Right lobe of liver (tissue), 6 donors: ENCODE measurements around the gene CXCR4. TPM values are rescaled to one million over a fixed set of nuclear protein-coding genes. Genes with fewer than 3 reads are reported as not detected.

Experiments used
- ATAC-seq, 4 donors: fragments of 200-7000 bp; cut with Tn5 transposase; one replicate each; pipeline ENCODE4 v1.9.1; 2020; ENCODE audit warnings: mild to moderate bottlenecking in 4 of 4, moderate library complexity in 4 of 4
- DNase-seq, 3 donors: peaks; one replicate each; pipeline ENCODE4 v3.0.0-alpha.2; 2020
- H3K27ac ChIP-seq, 3 donors: fragments of 200-600 bp; one replicate each; pipeline ENCODE4 v1.8.0; 2022
- H3K27me3 ChIP-seq, 2 donors: fragments of 200-600 bp; one replicate each; pipeline ENCODE4 v1.8.0; 2022
- H3K36me3 ChIP-seq, 4 donors: fragments of 200-600 bp; sonication (generic) in 1 of 4; one replicate each; pipeline versions ENCODE4 v1.5.1 to v1.8.0; 2017 to 2022; ENCODE audit warnings: control low read depth in 1 of 4
- H3K4me1 ChIP-seq, 4 donors: fragments of 200-600 bp; sonication (generic) in 1 of 4; one replicate each; pipeline versions ENCODE4 v1.5.1 to v1.8.0; 2017 to 2022; ENCODE audit warnings: control low read depth in 1 of 4
- H3K4me3 ChIP-seq, 3 donors: fragments of 200-600 bp; one replicate each; pipeline ENCODE4 v1.8.0; 2022
- H3K9me3 ChIP-seq, 4 donors: fragments of 200-600 bp; sonication (generic) in 1 of 4; one replicate each; pipeline versions ENCODE4 v1.5.1 to v1.8.0; 2017 to 2022; ENCODE audit warnings: control low read depth in 1 of 4
- POLR2A ChIP-seq: fragments of 450-650 bp; IDR thresholded peaks from one replicate; pipeline ENCODE4 v1.6.1; 2017; ENCODE audit warnings: antibody characterized with exemption, mild to moderate bottlenecking
- WGBS: methylation state at CpG from one replicate; pipeline ENCODE4 v1.1.6; 2018; ENCODE audit warnings: low coverage, low lambda C conversion rate; ENCODE audit not compliant: insufficient coverage; ENCODE audit errors: missing lambda C conversion rate; 5-methylcytosine and 5-hydroxymethylcytosine counted together
- intact Hi-C, 2 donors: fragments of 100-400 bp; cut with DNase I; formaldehyde crosslinking; loops; one replicate each; pipeline versions ENCODE4 v1.11.2 to v1.14.1; 2022
- total RNA-seq, 6 experiments: library from RNA; depleted of rRNA in 2 of 6; stranded (reverse); fragments of >200 nt in 2 of 6; fragmentation: NEBNext Ultra II Directional in 3 of 6; extraction: Animal tissue kit (Norgen Biotek cat#: 25700) in 3 of 6; gene quantifications; one replicate each; pipeline versions ENCODE4 v1.1.0 to v1.2.4, GENCODE V29; 2016 to 2023
- TF ChIP-seq, protein P1 (sequence below), 4 donors: fragments of 200-600 bp in 3 of 4; fragments of 450-650 bp in 1 of 4; IDR thresholded peaks; one replicate each; pipeline versions ENCODE4 v1.5.1 to v1.8.0; 2016 to 2022; ENCODE audit warnings: antibody characterized with exemption in 4 of 4, mild to moderate bottlenecking in 2 of 4
- donor health status: DM: no; HTN: yes; CAD: no.
- donor health status: DM: no; HTN: no; CAD: no.
- donor health status: DM: no; HTN: no; CAD: no.
- donor health status: DM: no; HTN: yes; CAD: no.
- donor health status: DM: no; HTN: yes; CAD: no.

CXCR4 gene
- total RNA-seq, 6 experiments from 2014 or later: 1.8 to 12.6 (median 6.9) TPM

DNA sequence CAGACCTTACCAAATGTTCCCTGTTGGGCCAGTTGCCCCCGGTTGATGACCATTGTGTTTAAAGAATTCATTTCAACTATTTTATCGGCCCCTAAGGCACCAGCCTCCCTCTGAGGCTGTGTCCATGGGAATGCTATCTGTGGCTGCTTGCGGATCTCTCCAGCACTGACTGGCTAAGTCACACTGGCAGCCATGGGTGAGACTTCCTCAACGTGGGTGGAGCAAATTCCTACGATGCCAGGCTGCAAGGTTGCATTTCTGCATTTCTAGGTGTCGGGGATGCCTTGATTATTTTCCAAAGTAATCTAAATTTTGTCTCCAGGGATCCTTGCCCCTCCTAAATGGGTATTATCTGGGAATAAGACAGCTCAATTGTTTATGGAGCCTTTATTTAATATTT is 6.2 kb downstream of the CXCR4 start:
- no peaks in the 10 kb centered on the region for H3K36me3 ChIP-seq
- no peaks in the 10 kb centered on the region for H3K9me3 ChIP-seq
- H3K27ac ChIP-seq: no peak overlapping the region
- ATAC-seq (no peak), DNase-seq (no peak)
- H3K4me1 ChIP-seq: peaks cover 0 to 3% (median 0%) of the 10 kb centered on the region in 4 donors
- no peak overlapping the region for H3K4me3 ChIP-seq
- 41% methylated on average over 6 of the region's 6 CpGs for WGBS
- TF ChIP-seq, protein P1, sequence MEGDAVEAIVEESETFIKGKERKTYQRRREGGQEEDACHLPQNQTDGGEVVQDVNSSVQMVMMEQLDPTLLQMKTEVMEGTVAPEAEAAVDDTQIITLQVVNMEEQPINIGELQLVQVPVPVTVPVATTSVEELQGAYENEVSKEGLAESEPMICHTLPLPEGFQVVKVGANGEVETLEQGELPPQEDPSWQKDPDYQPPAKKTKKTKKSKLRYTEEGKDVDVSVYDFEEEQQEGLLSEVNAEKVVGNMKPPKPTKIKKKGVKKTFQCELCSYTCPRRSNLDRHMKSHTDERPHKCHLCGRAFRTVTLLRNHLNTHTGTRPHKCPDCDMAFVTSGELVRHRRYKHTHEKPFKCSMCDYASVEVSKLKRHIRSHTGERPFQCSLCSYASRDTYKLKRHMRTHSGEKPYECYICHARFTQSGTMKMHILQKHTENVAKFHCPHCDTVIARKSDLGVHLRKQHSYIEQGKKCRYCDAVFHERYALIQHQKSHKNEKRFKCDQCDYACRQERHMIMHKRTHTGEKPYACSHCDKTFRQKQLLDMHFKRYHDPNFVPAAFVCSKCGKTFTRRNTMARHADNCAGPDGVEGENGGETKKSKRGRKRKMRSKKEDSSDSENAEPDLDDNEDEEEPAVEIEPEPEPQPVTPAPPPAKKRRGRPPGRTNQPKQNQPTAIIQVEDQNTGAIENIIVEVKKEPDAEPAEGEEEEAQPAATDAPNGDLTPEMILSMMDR (IDR thresholded peaks at IDR 0.05): no peak
- TF ChIP-seq POLR2A: no peak
- H3K27me3 ChIP-seq: no peaks in the 10 kb centered on the region
- intact Hi-C loops: no loop called here

GRCh38 chr2:136110526-136110925 is 7.4 kb downstream of the CXCR4 start:
- Histone ChIP-seq H3K4me3 (no peak overlapping the region), H3K36me3 (no peaks in the 10 kb centered on the region), H3K27ac (no peak overlapping the region), H3K4me1 (no peaks in the 10 kb centered on the region), H3K9me3 (no peaks in the 10 kb centered on the region), H3K27me3 (no peaks in the 10 kb centered on the region)
- no peak for TF ChIP-seq POLR2A
- TF ChIP-seq, protein P1 (IDR thresholded peaks at IDR 0.05): no peak
- WGBS: 39% methylated on average over 1 of the region's 1 CpG
- intact Hi-C loops: no loop called here
- ATAC-seq (no peak), DNase-seq (no peak)

GRCh38 chr2:136108463-136108862 is 9.5 kb downstream of the CXCR4 start:
- WGBS: 35% methylated on average over 3 of the region's 3 CpGs
- no peak for TF ChIP-seq POLR2A
- TF ChIP-seq, protein P1 (IDR thresholded peaks at IDR 0.05): no peak
- Histone ChIP-seq H3K9me3 (no peaks in the 10 kb centered on the region), H3K27me3 (no peaks in the 10 kb centered on the region), H3K36me3 (no peaks in the 10 kb centered on the region), H3K4me1 (no peaks in the 10 kb centered on the region), H3K4me3 (no peak overlapping the region), H3K27ac (no peak overlapping the region)
- DNase-seq: no peak
- intact Hi-C loops: no loop called here
- ATAC-seq: no peak

GRCh38 chr2:136107051-136108033 is 10.6 kb downstream of the CXCR4 start:
- no peaks in the 10 kb centered on the region for H3K27me3 ChIP-seq
- TF ChIP-seq, protein P1 (IDR thresholded peaks at IDR 0.05): no peak
- no peak for TF ChIP-seq POLR2A
- no peaks in the 10 kb centered on the region for H3K9me3 ChIP-seq
- H3K36me3 ChIP-seq: no peaks in the 10 kb centered on the region
- no peak overlapping the region for H3K27ac ChIP-seq
- no peak for DNase-seq
- no peaks in the 10 kb centered on the region for H3K4me1 ChIP-seq
- ATAC-seq: no peak
- intact Hi-C loops: no loop called here
- no peak overlapping the region for H3K4me3 ChIP-seq
- 61% methylated on average over 6 of the region's 6 CpGs for WGBS
